Gastrocnemius medialis (tissue), 4 donors: ENCODE measurements around the gene PIGZ. TPM values are rescaled to one million over a fixed set of nuclear protein-coding genes. Genes with fewer than 3 reads are reported as not detected.

ENCODE experiments used
- ATAC-seq, 2 donors: fragments of 150-250 bp; one replicate each; pipeline ENCODE4 v1.9.1; 2016
- DNase-seq, 2 donors: peaks; one replicate each; pipeline ENCODE4 v3.0.0-alpha.2; 2019
- H3K27ac ChIP-seq, 4 donors: fragments of 200-600 bp; sonication (generic); 1 replicate in 1 of 4; 2 replicates in 3 of 4; pipeline ENCODE4 v1.5.1; 2016 to 2018; ENCODE audit warnings: mild to moderate bottlenecking in 2 of 4, moderate library complexity in 1 of 4
- H3K27me3 ChIP-seq, 3 donors: fragments of 200-600 bp; sonication (generic) in 2 of 3; 1 replicate in 1 of 3; 2 replicates in 2 of 3; pipeline versions ENCODE4 v1.5.1 to v1.6.0; 2016 to 2019; ENCODE audit warnings: mild to moderate bottlenecking in 1 of 3, moderate library complexity in 1 of 3
- H3K36me3 ChIP-seq, 2 donors: fragments of 200-600 bp; sonication (generic) in 1 of 2; one replicate each; pipeline ENCODE4 v1.5.1; 2017 to 2018
- H3K4me1 ChIP-seq, 2 donors: fragments of 200-600 bp; sonication (generic) in 1 of 2; one replicate each; pipeline ENCODE4 v1.5.1; 2016 to 2017; ENCODE audit warnings: mild to moderate bottlenecking in 2 of 2
- H3K4me3 ChIP-seq, 4 donors: fragments of 200-600 bp; sonication (generic) in 3 of 4; 1 replicate in 1 of 4; 2 replicates in 3 of 4; pipeline ENCODE4 v1.5.1; 2016 to 2019; ENCODE audit warnings: mild to moderate bottlenecking in 2 of 4
- H3K9me3 ChIP-seq, 3 donors: fragments of 200-600 bp; sonication (generic) in 2 of 3; 1 replicate in 1 of 3; 2 replicates in 2 of 3; pipeline ENCODE4 v1.5.1; 2016 to 2019
- POLR2A ChIP-seq, 2 donors: fragments of 450-650 bp; IDR thresholded peaks; one replicate each; pipeline ENCODE4 v1.6.1; 2017; ENCODE audit warnings: antibody characterized with exemption in 2 of 2, mild to moderate bottlenecking in 2 of 2, moderate library complexity in 2 of 2
- in situ Hi-C, 4 donors: fragments of 200-750 bp; cut with MboI; loops; one replicate each; pipeline versions ENCODE4 v1.15.0 to v1.8.0; 2017; ENCODE audit warnings: low sequenced_read_pairs in 4 of 4
- intact Hi-C: fragments of 100-400 bp; cut with DNase I; formaldehyde crosslinking; loops from one replicate; pipeline ENCODE4 v1.15.1; 2023; ENCODE audit warnings: low total_unique reads
- total RNA-seq, 4 donors: library from RNA; depleted of rRNA; stranded (reverse); fragments of >200 nt; gene quantifications; one replicate each; pipeline versions ENCODE4 v1.1.0 to v1.2.3, GENCODE V29; 2016
- TF ChIP-seq, protein P1 (sequence below), 5 experiments: fragments of 450-650 bp in 3 of 5; fragments of 200-600 bp in 2 of 5; sonication (generic) in 2 of 5; IDR thresholded peaks in 4 of 5; conservative IDR thresholded peaks in 1 of 5; 1 replicate in 4 of 5; 2 replicates in 1 of 5; pipeline ENCODE4 v1.5.1; 2016 to 2019; ENCODE audit warnings: antibody characterized with exemption in 5 of 5, mild to moderate bottlenecking in 3 of 5, moderate library complexity in 3 of 5

Gene PIGZ
- total RNA-seq, 4 donors from 2014 or later = 2.3 to 7.5 (median 5.1) TPM

DNA sequence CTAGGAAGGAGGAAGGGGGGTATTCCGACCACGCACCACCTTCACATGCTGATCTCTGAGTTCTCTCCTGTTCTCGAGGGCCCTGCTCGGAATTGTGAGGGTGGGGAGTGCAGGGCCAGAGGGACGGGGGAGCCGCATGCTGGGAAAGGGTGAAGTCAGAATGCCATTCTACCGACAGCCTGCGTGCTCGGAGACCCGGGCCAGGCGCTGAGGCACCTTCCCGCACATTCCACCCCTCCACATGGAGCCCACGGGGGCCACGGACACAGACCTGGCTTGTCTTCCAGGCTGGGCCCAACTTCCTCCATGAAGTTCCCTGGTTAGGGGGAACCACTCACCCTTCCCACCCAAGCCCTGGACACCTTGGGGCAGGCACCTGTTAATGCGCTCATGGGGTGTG lies 28.7 kb upstream of the PIGZ start:
- H3K27ac ChIP-seq = peak overlapping the region; percentile 70 to 78 (median 72)
- H3K27me3 ChIP-seq = no peaks in the 10 kb centered on the region
- intact Hi-C loops = no loop called here
- TF ChIP-seq POLR2A (IDR thresholded peaks at IDR 0.05) = no peak
- TF ChIP-seq, protein P1, sequence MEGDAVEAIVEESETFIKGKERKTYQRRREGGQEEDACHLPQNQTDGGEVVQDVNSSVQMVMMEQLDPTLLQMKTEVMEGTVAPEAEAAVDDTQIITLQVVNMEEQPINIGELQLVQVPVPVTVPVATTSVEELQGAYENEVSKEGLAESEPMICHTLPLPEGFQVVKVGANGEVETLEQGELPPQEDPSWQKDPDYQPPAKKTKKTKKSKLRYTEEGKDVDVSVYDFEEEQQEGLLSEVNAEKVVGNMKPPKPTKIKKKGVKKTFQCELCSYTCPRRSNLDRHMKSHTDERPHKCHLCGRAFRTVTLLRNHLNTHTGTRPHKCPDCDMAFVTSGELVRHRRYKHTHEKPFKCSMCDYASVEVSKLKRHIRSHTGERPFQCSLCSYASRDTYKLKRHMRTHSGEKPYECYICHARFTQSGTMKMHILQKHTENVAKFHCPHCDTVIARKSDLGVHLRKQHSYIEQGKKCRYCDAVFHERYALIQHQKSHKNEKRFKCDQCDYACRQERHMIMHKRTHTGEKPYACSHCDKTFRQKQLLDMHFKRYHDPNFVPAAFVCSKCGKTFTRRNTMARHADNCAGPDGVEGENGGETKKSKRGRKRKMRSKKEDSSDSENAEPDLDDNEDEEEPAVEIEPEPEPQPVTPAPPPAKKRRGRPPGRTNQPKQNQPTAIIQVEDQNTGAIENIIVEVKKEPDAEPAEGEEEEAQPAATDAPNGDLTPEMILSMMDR (IDR thresholded peaks at IDR 0.05 in 4 of 5, conservative IDR thresholded peaks at IDR 0.05 in 1 of 5) = no peak
- no peak overlapping the region for H3K4me3 ChIP-seq
- no peak for DNase-seq
- H3K9me3 ChIP-seq = no peaks in the 10 kb centered on the region
- in situ Hi-C loops = loop anchor here in 2 of 4 donors (25.0 kb wide), 2 partner anchors 190 to 515 kb away; no protein-coding TSS in a partner anchor
- no peaks in the 10 kb centered on the region for H3K36me3 ChIP-seq
- H3K4me1 ChIP-seq = peaks cover 19% of the 10 kb centered on the region in 2 donors
- no peak for ATAC-seq

DNA sequence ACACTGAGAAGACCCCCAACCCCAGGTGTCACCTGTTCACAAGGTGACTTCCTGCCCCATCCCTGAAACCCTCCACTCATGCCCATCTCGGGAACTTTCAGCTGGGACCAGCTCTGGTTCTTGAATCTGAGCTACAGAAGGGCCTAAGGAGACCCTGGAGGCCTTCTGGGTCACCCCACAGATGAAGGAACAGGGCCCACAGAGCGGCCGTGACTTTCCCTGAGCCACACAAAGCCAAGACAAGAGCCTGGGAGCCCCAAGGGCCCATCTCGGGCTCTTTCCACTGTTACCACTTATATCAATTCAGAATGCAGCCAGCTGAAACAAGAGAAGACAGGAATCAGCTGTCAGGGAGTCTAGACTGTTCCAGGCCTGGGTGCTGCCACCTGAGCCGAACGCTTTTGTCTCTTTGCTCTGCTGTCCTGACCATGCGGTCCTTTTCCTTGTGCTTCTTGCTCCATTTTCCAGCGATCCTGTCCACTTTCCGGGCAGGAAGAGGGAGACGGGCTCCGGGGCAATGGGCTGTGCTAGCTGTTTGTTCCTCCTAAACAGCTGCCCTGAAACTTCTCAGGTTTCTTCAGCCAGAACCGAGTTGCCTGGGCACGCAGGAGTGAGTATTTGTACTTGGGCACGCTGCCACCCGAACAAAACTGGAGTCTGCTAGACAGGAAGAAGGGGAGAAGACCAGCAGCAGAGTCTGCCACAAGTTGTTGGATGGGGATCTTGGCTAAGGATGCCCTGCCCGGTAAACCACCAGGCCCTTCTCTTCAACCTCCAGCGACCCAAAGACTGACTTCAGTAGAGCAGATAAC lies 28.0 kb upstream of the PIGZ start:
- Histone ChIP-seq H3K4me1 (peaks cover 17 to 19% of the 10 kb centered on the region in 2 donors), H3K27me3 (no peaks in the 10 kb centered on the region), H3K9me3 (no peaks in the 10 kb centered on the region), H3K4me3 (no peak overlapping the region), H3K27ac (peak overlapping the region; percentile 70 to 78 (median 72)), H3K36me3 (no peaks in the 10 kb centered on the region)
- DNase-seq (peak; percentile 41 to 42), ATAC-seq (peak; percentile 80 to 86)
- in situ Hi-C loops = loop anchor here in 2 of 4 donors (25.0 kb wide), 2 partner anchors 191 to 516 kb away; no protein-coding TSS in a partner anchor
- TF ChIP-seq, protein P1 (IDR thresholded peaks at IDR 0.05 in 4 of 5, conservative IDR thresholded peaks at IDR 0.05 in 1 of 5) = no peak
- TF ChIP-seq POLR2A (IDR thresholded peaks at IDR 0.05) = no peak
- intact Hi-C loops = no loop called here

DNA sequence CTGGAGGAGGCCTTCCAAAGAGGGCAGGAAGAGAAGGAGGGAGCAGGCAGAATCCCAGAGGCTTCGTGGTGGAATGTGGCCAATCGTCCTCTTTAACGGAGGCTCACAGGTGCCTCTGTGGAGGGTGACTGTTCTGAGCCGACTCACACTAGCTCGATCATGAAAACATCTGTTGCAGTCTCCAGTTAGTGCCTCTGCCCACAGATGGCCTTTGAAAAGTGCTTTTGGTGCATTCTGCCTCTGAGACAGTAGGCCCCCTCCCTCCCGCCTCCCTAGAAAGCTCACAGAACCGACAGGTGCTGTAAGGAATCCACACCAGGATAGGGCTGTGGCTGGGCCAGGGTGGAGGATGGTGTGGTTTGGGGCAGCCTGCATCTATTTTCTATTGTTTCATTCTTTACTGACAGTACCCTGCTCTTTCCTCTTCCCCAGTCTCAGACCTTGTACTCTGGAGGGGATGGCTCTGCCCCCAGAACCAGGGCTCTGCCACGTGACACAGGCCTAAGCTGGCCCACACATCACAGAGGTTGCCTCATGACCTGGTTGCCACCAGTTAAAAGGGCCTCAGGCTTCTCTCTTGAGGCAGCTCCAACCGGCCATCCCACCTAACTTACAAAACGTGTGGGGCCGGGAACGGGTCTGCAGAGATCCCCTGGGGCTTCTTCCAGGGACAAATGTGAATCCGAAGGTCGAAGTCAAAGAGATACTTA lies 27.2 kb upstream of the PIGZ start:
- no peak for DNase-seq
- TF ChIP-seq POLR2A (IDR thresholded peaks at IDR 0.05) = no peak
- TF ChIP-seq, protein P1 (IDR thresholded peaks at IDR 0.05 in 4 of 5, conservative IDR thresholded peaks at IDR 0.05 in 1 of 5) = no peak
- H3K27ac ChIP-seq = peak overlapping the region; percentile 70 to 78 (median 72)
- H3K36me3 ChIP-seq = no peaks in the 10 kb centered on the region
- in situ Hi-C loops (loop anchor here in 2 of 4 donors (25.0 kb wide), 2 partner anchors 192 to 516 kb away; no protein-coding TSS in a partner anchor), intact Hi-C loops (no loop called here)
- no peak overlapping the region for H3K4me3 ChIP-seq
- no peak for ATAC-seq
- peaks cover 17 to 19% of the 10 kb centered on the region in 2 donors for H3K4me1 ChIP-seq
- H3K9me3 ChIP-seq = no peaks in the 10 kb centered on the region
- no peaks in the 10 kb centered on the region for H3K27me3 ChIP-seq

DNA sequence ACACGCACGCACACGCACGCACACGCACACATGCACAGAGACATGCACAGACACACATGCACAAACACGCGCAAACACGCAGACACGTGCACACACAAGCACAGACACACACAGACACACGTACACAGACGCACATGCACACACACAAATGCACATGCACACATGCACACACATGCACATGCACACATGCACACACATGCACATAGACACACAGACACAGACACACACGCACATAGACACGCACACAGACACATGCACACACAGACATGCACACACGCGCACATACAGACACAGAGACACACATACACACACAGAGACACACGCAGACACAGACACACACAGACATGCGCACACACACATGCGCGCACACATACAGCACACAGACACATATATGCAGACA lies 26.4 kb upstream of the PIGZ start:
- no peak for DNase-seq
- in situ Hi-C loops = loop anchor here in 2 of 4 donors (25.0 kb wide), 2 partner anchors 192 to 517 kb away; no protein-coding TSS in a partner anchor

More for the DNA sequence above, 26.4 kb upstream of the PIGZ start:
- H3K36me3 ChIP-seq = no peaks in the 10 kb centered on the region
- peaks cover 17 to 19% of the 10 kb centered on the region in 2 donors for H3K4me1 ChIP-seq
- intact Hi-C loops = no loop called here
- TF ChIP-seq, protein P1 (IDR thresholded peaks at IDR 0.05 in 4 of 5, conservative IDR thresholded peaks at IDR 0.05 in 1 of 5) = no peak
- TF ChIP-seq POLR2A (IDR thresholded peaks at IDR 0.05) = no peak
- no peak overlapping the region for H3K27ac ChIP-seq
- ATAC-seq = no peak
- H3K27me3 ChIP-seq = no peaks in the 10 kb centered on the region
- H3K9me3 ChIP-seq = no peaks in the 10 kb centered on the region
- no peak overlapping the region for H3K4me3 ChIP-seq
